ENCODE measurements around the gene CATSPER3. TPM values are rescaled to one million over a fixed set of nuclear protein-coding genes. Genes with fewer than 3 reads are reported as not detected.
A peak's percentile ranks its signal among the peaks of the same experiment; 100 is the strongest.

Gene CATSPER3
- total and polyA plus RNA-seq, 2 experiments from 2014 or later = 1.6 TPM; not detected in 1

DNA sequence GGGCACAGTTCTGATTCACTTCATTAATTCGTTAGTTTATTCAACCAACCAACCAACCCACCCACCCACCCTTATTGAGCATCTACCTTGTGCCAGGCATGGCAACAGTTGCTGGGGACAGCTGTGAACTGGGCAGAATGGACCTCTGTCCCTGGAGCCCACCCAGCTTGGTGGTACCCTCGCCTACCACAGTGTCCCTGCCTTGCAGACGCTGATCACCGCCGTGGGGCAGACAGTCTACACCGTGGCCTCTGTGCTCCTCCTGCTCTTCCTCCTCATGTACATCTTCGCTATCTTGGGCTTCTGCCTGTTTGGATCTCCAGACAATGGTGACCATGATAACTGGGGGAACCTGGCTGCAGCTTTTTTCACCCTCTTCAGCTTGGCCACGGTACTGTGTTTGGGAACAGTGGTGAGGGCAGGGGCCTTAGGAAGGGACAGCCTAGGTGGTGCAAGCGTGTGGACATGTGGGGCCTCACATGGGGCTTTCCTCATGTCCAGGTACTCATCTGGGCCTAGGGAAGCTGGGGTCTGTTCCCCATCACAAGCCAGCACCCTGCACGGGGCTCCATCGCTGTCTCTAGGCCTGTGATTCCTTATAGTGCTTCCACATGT, 40.1 kb downstream of the CATSPER3 start:
- no peak for DNase-seq (ENCODE audit: low read depth in 1 of 2, low spot score in 1 of 2)

DNA sequence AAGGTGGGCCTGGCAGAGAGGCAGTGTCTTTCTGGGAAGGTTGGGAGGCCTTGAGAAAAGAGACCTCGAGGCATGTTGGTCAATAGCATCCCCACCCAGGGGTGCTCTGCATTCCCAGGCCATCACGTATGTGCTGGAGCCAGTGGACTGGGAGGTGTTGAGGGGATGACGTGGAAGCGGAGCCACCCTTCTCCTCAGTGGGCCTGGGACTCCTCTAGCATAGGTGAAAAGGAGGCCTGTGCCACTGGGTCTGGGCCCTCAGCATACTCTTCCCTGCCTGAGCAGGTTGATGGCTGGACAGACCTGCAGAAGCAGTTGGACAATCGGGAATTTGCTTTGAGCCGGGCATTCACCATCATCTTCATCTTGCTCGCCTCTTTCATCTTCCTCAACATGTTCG, 40.8 kb downstream of the CATSPER3 start:
- Histone ChIP-seq H3K27me3 (peaks cover 37% of the 10 kb centered on the region), H3K27ac (no peak overlapping the region), H3K9me3 (ENCODE audit: low read depth) (no peaks in the 10 kb centered on the region), H3K4me3 (no peak overlapping the region), H3K36me3 (no peaks in the 10 kb centered on the region), H3K4me1 (ENCODE audit: low read depth) (no peaks in the 10 kb centered on the region)
- TF ChIP-seq, protein P1, sequence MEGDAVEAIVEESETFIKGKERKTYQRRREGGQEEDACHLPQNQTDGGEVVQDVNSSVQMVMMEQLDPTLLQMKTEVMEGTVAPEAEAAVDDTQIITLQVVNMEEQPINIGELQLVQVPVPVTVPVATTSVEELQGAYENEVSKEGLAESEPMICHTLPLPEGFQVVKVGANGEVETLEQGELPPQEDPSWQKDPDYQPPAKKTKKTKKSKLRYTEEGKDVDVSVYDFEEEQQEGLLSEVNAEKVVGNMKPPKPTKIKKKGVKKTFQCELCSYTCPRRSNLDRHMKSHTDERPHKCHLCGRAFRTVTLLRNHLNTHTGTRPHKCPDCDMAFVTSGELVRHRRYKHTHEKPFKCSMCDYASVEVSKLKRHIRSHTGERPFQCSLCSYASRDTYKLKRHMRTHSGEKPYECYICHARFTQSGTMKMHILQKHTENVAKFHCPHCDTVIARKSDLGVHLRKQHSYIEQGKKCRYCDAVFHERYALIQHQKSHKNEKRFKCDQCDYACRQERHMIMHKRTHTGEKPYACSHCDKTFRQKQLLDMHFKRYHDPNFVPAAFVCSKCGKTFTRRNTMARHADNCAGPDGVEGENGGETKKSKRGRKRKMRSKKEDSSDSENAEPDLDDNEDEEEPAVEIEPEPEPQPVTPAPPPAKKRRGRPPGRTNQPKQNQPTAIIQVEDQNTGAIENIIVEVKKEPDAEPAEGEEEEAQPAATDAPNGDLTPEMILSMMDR (IDR thresholded peaks at IDR 0.05; ENCODE audit: low read depth, low read length) = no peak
- DNase-seq (ENCODE audit: low read depth in 1 of 2, low spot score in 1 of 2) = no peak

More for the DNA sequence above, 40.1 kb downstream of the CATSPER3 start:
- Histone ChIP-seq H3K9me3 (ENCODE audit: low read depth) (no peaks in the 10 kb centered on the region), H3K27me3 (peaks cover 32% of the 10 kb centered on the region), H3K4me1 (ENCODE audit: low read depth) (no peaks in the 10 kb centered on the region), H3K27ac (no peak overlapping the region), H3K4me3 (no peak overlapping the region), H3K36me3 (no peaks in the 10 kb centered on the region)
- TF ChIP-seq, protein P1 (IDR thresholded peaks at IDR 0.05; ENCODE audit: low read depth, low read length) = no peak

DNA sequence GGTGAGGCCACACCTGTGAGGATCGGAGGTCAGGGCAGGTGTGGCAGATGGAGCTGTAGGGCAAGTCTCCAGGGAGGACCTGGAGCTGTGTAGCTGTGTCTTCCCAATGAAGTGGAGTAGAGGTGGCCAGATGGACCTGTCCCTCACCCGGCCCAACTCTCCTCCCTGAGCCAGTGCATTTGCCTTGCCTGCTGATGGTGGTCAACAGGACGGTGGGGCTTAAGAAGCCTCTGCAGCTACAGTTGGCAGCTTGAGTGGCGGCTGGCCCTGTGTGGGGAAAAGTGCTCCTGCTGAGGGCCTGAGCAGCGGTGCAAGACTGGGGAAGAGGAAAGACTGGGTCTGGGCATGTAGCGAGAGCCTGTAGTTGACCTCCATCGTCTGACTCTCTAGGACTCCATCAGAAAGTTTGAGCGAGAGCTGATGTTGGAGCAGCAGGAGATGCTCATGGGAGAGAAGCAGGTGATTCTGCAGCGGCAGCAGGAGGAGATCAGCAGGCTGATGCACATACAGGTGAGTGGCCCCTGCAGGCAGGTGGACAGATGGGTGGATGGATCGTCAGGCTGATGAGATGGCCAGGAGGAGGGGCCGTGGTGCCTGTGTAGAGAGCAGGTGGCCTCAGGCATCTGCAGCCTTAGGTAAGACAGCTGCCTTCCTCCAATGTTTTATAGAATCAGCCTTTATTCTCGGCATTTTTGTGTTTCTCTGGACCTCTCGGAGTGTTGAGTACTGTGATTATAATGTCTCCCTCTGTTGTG, 41.5 kb downstream of the CATSPER3 start:
- Histone ChIP-seq H3K4me1 (ENCODE audit: low read depth) (no peaks in the 10 kb centered on the region), H3K4me3 (no peak overlapping the region), H3K27me3 (peaks cover 39% of the 10 kb centered on the region), H3K27ac (no peak overlapping the region), H3K36me3 (no peaks in the 10 kb centered on the region), H3K9me3 (ENCODE audit: low read depth) (no peaks in the 10 kb centered on the region)
- TF ChIP-seq, protein P1 (IDR thresholded peaks at IDR 0.05; ENCODE audit: low read depth, low read length) = no peak
- no peak for DNase-seq (ENCODE audit: low read depth in 1 of 2, low spot score in 1 of 2)

DNA sequence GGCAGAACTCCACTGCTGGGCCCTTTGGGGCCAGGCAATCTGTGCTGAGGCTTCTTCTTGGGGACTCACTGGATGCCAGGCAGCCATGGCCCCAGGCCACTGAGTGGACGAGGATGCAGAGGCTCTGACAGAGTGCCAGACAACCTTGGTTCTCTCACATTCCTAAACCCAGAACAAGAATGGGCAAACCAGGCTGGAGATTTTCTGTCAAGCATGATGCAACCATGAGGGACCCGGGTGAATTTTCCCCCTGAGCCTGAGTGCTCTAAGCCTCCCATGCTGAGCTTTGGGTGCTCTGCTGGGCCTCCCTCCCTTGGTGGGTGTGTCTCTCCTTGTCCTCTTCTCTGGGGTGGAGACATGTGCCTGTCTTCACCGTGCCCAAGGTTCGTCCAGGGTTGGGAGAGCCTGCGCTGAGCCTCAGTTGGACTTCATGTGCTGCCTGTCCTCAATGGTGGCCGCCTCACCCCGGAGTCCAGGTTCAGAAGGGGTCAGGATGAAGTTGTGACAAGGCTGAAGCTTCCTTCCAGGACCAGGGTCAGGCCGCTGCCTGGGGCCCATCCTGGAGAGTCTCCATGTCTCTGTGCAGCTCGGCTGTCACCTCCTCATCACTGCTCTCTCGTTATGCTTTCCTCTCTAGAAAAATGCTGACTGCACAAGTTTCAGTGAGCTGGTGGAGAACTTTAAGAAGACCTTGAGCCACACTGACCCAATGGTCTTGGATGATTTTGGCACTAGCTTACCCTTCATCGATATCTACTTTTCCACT, 42.2 kb downstream of the CATSPER3 start:
- DNase-seq (ENCODE audit: low read depth in 1 of 2, low spot score in 1 of 2) = no peak
- TF ChIP-seq, protein P1 (IDR thresholded peaks at IDR 0.05; ENCODE audit: low read depth, low read length) = no peak
- no peak overlapping the region for H3K27ac ChIP-seq
- no peaks in the 10 kb centered on the region for H3K36me3 ChIP-seq
- H3K4me3 ChIP-seq = no peak overlapping the region
- no peaks in the 10 kb centered on the region for H3K4me1 ChIP-seq (ENCODE audit: low read depth)
- H3K27me3 ChIP-seq = peaks cover 45% of the 10 kb centered on the region
- no peaks in the 10 kb centered on the region for H3K9me3 ChIP-seq (ENCODE audit: low read depth)

DNA sequence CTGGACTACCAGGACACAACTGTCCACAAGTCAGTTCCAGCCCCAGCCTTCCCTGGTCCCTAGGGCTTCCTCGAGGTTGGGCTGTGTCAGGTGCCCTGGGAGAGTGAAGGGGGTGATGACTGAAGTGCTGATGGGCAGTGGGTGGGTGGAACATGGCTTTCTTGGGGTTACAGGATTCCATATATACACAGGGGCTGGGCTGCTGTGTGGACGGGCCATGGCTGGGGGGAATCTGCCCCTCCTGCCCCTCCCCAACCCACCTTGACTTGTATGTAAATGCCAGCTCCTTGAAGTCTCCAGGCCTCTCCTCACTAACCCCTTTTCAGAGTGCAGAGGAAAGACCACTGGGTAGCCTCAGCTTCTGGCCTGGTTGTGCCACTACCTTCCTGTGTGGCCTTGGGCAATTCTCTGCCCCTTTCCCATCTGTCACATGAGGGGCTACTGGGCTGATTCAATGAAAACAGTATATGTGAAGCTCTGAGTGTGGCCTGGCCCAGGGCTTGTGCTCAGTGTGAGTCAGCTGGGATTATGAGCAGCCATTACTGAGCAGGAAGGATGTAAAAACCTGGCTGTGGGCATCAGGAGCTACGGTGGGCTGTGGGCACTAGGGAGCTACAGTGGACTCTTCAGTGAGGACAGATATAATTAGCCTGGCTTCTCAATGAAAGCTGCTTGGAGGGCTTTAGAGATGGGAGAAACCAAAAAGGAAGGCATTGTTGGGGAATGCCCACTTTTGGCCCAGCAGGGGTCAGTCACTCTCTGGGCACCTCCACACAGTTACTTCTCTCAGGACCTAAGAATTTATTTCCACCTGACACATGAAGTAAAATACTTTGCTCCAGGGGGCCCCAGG, 43.0 kb downstream of the CATSPER3 start:
- H3K27me3 ChIP-seq = peaks cover 52% of the 10 kb centered on the region
- no peak overlapping the region for H3K4me3 ChIP-seq
- no peaks in the 10 kb centered on the region for H3K9me3 ChIP-seq (ENCODE audit: low read depth)
- DNase-seq (ENCODE audit: low read depth in 1 of 2, low spot score in 1 of 2) = no peak
- H3K4me1 ChIP-seq (ENCODE audit: low read depth) = no peaks in the 10 kb centered on the region
- H3K27ac ChIP-seq = no peak overlapping the region
- H3K36me3 ChIP-seq = no peaks in the 10 kb centered on the region
- TF ChIP-seq, protein P1 (IDR thresholded peaks at IDR 0.05; ENCODE audit: low read depth, low read length) = peak; percentile 21

Measured in cardiac muscle cell (in vitro differentiated cells and primary cell).